Astrocyte of the hippocampus (primary cell): ENCODE results near the gene CIDEA.

Experiments
- DNase-seq: peaks from one replicate; pipeline ENCODE4 v3.0.0; 2011; ENCODE audit warnings: low read depth, low spot score

CIDEA gene

GRCh38 chr18:12317664-12318333 is 63.6 kb downstream of the CIDEA start:
- peak; percentile 26 for DNase-seq

GRCh38 chr18:12318334-12318697 is 64.2 kb downstream of the CIDEA start:
- no peak for DNase-seq

DNA sequence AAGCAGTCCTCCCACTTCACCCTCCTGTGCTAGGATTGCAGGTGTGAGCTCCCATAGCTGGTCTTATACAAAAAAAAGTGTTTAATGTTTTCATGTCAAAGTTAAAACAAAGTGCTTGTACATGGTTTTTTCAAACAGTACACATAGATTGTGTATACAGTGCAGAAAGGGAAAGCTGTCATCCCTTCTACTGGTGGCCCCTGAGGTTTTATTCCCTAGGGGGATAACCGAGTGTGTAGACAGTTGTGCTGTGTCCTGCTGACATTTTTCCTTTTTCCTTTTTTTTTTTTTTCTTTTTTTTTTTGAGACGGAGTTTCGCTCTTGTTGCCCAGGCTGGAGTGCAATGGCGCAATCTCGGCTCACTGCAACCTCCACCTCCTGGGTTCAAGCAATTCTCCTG is 64.7 kb downstream of the CIDEA start:
- DNase-seq, result no peak

- peak; percentile 58 for DNase-seq
Measured at GRCh38 chr18:12321333-12321732, 67.2 kb downstream of the CIDEA start.

DNA sequence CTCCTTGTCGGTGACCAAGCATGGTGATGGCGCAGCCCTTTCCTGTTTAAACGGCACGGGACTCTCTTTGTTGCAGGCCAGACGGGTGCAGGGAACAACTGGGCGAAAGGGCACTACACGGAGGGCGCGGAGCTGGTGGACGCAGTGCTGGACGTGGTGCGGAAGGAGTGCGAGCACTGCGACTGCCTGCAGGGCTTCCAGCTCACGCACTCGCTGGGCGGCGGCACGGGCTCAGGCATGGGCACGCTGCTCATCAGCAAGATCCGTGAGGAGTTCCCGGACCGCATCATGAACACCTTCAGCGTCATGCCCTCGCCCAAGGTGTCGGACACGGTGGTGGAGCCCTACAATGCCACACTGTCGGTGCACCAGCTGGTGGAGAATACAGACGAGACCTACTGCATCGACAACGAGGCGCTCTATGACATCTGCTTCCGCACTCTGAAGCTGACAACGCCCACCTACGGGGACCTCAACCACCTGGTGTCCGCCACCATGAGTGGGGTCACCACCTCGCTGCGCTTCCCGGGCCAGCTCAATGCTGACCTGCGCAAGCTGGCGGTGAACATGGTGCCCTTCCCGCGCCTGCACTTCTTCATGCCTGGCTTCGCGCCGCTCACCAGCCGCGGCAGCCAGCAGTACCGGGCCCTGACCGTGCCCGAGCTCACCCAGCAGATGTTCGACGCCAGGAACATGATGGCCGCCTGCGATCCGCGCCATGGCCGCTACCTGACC is 71.0 kb downstream of the CIDEA start:
- no peak for DNase-seq

GRCh38 chr18:12325726-12326245 is 71.6 kb downstream of the CIDEA start:
- no peak for DNase-seq

GRCh38 chr18:12326711-12327460 is 72.7 kb downstream of the CIDEA start:
- no peak for DNase-seq
